GM21515 (cell line): Measurements from ENCODE around the gene ITGA4.

Experiments
- ATAC-seq: cut with Tn5 transposase; IDR thresholded peaks from one replicate; pipeline ENCODE4 v1.9.1; 2021; ENCODE audit not compliant: unreplicated experiment

ITGA4 gene

DNA sequence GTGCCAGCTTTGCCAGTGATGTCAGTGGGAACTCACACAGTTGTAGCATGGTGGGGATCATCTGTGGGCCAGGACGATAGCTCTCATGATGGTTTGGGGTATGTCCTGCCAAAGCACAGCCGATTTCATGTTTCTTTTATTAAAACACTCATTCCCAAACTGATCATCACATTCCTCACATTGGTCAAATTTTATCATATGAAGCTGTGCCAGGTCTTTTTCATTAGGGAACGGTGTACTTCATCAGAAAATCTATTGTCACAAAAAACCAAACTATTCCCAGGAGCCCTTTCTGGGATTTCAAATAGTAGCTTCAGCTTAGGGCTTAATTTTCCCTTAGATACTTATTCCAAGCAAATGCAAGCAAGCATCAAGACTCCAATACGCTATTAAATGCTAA, 42.0 kb downstream of the ITGA4 start:
- no peak for ATAC-seq

DNA sequence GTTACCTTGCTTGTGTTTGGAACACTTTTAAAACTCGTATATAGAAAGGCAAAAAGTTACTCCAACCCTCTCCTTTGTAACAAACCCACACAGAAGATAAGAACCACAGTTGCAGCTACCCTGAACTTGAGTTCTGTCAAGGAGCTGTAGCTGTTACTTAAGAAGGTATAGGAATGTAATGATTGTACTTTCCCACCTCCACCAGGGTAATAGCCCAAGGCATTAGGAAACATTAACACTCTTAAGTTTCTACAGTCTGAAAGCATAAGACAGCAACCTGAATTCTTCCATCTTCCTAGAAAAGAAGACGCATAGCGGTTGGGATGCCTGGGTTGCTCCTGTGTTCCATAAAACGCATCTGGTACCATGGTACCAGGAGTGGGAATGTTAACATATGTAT, 43.0 kb downstream of the ITGA4 start:
- ATAC-seq, result no peak

DNA sequence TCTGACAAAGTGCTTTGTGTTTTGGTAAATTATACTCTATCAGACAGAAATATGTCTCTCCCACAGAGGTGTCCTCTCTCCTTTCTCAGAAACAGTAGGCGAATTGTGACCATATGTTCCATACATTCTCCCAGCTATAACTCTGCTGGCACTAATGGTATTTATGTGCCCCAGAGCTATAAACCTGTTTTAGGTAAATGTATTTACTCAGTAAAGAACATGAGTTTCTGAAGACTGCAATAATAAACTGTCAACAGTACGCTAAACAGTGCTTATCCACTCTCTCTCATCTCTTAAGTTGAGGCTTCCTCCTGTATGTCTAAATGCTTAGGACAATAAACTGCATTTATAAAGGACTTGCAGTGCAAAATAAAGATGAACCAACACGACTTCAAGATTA, 58.5 kb downstream of the ITGA4 start:
- ATAC-seq, result no peak

DNA sequence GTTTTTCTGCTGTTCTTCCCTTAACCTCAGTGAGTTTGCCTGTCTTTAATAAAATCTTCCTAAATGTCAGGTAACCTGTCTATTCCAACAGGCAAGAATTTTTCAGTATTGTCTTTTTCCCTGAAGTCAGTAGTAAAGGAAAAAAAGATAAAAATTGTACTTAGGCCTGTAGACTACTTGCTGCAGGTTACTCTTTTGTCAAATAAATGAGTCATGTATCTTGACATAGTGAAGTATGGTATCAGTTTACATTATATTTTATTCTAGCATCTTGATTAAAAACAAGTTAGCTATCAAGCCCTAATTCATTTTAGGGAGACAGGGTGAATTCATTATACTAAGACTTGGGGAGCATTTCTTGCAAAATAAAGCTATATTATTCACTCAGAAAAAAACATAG, 59.8 kb downstream of the ITGA4 start:
- ATAC-seq, result no peak

DNA sequence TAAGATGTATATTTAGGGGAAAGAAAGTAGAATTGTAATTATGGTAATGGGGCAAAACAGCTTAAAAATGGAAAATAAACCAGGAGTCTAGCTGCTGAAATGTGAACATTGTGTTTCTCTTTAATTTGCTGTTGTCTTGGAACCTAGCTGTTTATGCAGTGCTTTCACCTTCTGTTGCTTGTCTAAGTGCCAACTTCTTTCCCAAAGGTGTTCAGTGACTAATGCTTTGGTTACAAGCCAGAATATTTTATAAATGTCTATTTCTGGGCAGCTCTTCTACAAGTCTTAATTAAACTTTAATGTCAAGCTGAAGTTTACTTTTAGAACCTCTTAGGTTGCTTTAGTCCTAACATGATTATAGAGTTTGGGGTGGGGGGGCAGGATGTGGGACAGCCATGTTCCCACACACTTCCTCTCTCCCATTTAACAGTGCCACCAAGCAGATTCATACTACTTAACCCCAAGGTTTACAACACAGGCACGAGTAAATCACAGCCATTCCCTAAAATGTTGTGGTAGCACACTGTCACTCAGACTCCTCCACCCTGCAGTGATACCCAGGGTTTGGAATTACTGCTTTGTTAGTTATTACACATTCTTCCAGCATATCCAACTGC, 60.6 kb downstream of the ITGA4 start:
- no peak for ATAC-seq

DNA sequence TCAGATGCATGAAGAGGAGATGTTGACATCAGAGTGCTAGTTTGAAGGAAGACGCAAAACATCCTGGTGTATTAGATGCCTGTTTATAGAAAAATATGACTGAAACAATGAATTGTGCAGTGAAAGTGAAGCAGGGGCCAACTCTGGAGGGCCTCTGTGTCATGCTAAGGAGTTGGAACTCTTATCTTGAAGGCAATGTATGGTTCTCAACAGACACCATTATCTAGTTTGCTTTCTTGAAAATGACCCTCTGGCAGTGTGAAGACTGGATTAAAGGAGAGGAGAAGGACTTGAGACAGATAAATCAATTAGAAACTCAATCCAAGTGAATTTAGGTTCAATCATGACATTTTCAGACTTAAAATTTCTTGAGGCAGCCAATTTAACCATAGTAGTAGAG, 63.1 kb downstream of the ITGA4 start:
- ATAC-seq, result no peak

DNA sequence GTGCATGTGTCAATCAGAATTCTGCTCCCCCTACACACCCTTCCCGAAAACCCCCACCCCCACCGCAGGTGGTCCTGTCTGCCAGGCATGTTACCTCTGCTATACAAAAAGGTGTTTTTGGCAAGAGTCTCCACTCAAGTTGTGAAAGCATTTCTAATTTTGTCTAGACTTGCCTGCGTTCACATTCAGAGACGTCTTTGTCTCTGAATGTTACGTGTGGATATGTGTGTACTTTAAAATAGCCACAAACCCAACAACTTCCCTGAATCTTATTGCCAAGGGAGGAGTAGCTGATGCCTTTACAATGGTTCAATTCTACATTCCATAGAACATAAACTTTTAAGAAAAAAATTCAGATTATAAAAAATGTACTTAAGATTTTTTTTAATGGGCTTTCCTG, 66.6 kb downstream of the ITGA4 start:
- ATAC-seq, result no peak

DNA sequence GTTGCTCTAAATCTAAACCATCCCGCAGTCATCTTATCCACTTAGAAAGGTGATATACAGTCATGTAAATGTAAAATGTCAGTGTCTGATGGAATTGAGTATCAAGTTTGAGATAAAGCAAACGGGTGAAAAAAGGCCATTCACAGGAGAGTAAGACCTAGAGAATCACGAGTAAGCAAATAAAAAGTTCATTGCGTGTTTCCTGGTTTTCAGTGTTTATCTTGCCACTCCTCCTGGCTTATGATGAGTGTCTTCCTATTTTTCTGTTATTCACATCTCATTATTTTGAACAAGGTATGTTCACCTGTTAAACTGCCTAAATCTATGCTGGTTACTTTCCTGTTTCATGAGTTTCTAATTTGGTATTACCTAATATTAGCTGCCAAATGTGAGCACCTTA, 68.8 kb downstream of the ITGA4 start:
- no peak for ATAC-seq

DNA sequence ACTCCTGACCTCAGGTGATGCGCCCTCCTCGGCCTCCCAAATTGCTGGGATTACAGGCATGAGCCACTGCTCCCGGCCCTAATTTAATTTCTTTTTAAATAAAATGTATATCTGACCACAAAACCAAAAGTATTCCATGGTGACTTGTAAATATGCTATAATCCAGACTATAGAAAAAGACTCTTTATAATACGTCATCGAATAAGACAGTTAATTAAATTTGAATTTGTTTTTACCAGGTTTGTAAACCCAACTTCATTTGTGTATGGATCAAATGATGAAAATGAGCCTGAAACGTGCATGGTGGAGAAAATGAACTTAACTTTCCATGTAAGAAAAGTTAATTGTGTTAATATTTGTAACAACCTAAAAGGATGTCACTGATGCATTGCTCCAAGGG, 69.9 kb downstream of the ITGA4 start:
- ATAC-seq, result no peak

DNA sequence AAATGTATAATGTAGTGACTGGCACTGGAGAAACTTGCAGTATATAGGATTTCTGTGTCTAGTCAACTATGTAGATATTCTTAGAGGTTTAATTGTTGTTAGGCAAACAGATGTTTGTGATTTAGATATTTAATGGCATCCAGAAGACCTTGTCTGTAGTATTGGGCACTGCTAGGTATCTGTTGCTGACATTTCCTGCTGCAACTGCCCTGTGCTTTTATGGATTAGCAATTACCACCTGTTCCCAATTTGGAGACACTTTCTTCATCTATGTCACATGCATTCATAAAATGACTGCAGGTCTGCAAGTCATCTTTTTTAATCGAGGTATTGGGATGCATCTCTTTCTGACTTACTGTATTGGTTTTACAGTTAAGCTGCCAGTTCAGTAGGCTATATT, 71.3 kb downstream of the ITGA4 start:
- no peak for ATAC-seq

DNA sequence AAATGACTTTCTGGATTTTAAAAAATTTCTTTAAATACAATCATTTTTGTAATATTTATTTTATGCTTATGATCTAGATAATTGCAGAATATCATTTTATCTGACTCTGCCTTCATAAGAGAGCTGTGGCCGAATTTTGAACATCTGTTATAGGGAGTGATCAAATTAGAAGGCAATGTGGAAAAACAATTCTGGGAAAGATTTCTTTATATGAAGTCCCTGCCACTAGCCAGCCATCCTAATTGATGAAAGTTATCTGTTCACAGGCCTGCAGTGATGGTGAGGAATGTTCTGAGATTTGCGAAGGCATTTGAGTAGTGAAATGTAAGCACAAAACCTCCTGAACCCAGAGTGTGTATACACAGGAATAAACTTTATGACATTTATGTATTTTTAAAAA, 79.5 kb downstream of the ITGA4 start:
- ATAC-seq, result no peak

DNA sequence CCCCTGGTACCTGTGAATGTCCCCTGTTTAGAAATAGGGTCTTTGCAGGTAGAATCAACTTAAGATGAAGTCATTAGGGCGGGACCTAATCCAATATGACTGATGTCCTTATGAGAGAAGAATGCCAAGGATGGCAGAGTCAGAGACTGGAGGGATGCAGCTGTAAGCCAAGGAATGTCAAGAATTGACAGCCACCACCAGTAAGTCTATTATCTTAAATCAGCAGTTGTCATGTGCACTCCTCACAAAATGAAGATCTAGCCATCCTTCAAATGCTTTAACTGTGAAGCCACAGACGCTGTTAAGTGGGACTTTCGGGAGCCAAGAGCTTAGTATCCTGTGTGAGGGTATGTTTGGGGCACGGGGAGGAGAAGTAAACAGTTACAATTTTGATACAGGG, 83.2 kb downstream of the ITGA4 start:
- ATAC-seq, result no peak

DNA sequence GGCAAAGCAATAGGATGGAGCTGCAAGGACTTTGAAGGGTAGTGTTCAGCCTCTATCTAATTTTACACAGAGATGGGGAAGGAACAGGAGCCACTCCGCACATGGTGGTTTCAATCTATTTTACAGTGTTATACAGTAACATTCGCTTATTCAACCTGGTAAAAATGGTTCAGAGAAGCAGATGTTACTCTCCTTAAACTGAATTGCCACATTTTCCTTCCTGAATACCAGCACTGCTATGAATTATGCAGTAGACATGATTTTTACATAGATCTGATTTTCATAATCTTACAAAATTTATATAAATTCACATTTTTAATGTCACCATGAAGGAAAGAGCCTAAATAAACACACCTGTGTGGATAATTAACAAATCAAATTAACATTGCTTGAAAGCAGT, 85.0 kb downstream of the ITGA4 start:
- no peak for ATAC-seq

DNA sequence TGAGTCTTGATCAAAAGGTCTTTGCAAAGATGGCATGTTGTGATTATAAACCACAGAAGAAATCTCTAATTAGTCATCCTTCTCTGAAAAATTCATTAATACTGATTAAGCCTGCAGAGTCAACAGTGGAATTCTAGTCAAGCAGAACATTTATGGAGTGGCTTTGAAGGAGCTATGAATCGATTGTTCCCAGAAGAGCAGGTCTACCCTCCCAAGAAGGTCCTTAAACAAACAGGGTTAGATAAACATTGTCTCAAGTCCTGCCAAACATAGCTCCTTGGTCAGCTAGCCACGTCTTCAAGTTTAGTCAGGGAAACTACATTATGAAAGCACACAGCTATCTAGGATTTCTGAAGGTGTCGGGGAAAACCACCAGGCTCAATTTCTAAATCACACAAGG, 88.9 kb downstream of the ITGA4 start:
- ATAC-seq, result no peak

DNA sequence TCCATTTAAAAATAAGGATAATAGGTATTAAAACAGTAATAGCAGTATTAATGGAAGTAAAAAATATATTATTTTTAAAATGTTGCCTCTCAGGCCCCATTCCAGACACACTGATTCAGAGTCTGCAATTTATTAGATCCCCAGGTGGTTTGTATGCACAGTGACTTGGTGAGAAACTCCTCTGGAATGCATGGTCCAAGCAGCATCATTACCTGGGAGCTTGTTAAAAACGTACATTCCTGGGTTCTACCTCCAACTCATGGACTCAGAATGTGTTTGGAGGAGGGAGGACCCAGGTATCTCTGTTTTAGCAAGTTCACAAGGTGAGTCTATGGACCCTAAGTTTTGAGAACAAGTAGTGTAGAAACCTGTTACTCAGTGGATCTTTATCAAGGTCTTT, 95.6 kb downstream of the ITGA4 start:
- ATAC-seq, result no peak

DNA sequence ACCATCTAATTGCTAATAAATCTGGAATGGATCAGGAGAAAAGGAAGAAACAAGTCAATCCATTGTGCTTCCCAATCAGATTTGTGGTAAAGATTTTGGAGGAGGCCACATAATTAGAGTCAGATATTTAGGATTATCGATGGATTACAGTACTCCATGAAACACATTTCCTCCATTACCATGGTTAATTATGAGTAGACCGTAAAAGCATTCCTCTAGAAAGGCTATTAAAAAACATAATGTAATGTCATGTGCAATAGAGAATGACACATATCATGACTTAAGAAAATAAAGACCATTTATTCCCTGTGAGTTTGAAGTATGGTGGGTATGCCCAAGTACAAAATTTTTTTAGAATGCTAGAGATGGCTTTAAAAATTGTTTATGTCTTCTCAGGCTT, 96.1 kb downstream of the ITGA4 start:
- no peak for ATAC-seq

DNA sequence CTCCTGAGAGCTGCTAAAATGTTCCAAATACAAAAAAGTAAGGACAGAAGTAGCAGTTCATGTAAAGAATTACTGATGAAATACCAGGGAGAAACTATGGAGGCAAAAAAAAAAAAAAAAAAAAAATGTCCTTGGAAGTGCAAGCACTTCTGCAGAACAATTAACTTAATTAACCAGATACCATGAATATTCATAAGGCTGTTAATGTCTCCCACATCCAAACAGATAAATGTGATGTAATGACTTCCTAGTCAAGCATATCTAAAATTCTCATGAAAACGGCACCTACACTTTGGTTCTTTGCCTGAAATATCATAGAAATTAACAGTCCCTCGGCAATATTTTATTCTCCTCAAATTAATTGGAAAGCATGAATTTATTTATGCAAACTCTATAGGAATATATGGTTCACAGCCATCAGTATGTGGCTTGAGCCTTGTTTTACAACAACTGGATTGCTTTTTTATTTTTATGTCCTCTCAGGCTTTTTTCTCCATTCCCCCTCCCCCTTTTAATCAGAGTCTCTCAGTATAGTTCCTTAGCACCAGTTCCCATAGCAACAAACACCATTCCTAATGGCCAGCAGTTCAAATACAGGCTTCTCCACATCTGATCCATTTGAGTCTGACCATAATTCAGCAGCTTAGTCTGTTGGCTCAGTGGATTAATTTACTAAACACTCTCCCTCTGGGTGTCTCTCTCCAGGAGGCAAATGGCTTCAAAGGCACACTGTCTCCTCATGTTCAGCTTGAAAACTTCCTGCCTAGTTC, 97.1 kb downstream of the ITGA4 start:
- no peak for ATAC-seq

DNA sequence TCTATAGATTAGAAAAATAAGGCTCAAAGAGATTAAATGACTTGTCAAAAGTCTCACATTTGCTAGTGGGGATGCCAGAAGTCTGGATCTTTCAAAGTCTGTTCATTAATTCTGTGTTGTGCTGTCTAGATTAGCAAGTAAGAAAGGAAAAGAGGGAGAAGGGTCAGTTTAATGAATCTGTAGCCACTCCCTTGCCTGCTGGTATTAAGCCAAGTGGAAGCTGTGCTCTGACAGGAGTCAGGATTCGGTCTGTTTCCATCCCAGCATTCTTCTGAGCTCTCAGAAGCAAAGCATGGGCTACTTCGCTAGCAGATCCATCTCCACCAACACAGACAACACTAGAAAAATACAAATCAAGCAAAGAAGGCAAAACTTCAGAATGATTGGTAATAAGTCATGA, 101.2 kb downstream of the ITGA4 start:
- ATAC-seq, result no peak

DNA sequence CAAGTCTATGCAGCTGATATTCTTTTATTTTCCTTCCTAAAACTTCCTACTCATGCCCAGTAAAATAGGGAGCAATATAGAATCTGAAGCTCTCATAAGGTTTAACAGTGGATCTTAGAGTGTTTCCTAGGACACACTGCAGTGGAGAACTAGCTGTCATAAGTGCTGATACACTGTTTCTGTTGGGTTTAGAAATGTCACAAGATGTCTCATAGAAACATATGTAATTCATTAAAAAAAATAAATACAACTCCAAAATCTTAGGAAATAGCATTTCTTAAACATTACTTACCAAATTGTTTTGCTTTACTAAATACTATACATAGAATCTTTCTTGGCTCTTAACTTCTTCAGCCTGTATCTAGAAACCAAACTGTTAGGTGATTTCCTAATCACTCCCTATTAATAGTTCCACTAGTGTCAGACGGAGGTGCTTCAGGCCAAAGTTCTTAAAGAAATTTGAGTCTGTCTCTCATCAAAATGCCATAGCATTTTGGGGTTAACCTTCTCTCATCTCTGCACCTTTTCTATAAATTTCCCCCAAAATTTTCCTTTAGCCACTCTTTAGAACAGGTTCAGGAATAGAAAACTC, 106.0 kb downstream of the ITGA4 start:
- ATAC-seq, result no peak

DNA sequence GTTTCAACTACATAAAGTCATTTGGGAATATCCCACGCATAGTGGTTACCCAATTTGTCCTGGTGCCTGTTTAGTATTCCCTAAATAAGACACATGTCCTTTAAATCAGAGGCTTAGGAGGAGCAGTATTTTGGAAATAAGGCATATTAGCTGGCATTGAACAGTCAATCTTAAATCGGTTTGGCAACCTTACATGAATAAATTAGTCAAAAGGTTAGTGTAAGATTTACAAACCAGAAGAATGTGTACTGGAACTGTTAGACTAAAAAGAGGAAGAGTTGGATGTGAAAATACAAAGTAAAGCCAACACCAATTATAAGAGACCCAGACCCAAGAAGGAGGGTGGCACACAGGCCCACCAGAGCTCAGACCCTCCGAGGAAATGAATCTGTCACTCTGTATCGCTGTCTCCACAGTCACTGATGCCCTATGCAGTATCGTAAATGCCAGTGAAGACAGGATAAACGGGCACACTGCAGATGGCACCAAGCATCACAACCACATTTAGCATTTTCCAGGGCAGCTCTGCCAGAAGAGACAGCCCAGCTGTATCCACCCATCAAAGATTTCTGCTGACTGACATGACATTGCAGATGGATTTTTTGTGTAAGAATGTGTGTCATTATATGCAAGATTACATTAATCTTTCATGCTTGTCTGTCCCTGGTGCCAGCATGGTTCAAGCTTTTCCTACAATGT, 109.3 kb downstream of the ITGA4 start:
- no peak for ATAC-seq

DNA sequence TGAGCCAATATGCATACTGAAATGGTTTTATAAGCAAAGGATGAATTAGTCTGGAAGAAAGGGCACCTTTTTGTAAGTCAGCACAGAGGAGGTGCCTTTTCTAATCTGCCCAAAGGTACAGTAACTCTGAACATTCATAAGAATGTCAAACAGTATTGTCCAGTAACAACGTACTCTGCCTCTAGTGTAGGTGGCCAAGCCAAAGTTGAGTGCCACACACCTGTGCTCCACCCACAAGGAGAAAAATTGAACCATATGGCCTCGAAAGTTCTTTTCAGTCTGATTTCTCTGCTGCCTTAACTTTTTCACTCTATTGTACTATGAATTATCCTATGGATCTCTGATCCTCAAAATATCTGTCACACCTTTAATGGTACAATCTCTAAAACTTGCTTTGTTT, 112.9 kb downstream of the ITGA4 start:
- ATAC-seq, result no peak
